Measurements from ENCODE around the gene IRX6.
A peak's percentile ranks its signal among the peaks of the same experiment; 100 is the strongest.

Gene IRX6

DNA sequence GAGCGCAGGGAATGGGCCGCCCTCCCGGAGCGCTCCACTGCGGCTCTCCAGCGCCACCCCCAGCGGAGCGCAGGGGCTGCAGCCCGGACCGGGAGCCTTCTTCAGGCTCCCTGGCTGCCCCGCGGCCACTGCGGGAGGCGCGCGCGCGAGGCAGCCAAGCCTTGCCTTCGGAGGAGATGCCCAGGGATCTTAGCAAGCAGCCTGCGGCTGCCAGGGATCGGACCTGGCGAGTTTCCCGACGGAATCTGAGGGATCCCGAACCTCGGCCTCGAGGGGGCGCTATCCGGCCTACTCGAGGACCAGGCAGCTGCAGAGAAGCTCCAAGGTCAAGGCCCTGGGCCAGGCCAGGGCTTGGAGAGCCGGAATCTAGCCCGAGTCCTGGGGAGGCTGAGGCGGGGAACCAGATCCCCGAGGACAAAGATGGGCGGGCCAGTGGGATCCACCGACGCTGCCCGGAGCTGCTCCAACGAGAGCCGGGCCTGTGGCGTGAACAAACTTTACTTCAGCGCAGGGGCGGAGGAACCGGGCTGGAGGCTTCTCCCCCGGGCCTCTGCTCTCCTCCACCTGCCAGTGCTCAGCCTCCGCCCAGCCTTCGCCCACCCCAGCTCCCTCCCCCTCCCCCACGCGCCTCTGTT, at the start of gene IRX6:
TSS of gene IRX6 (plus strand) at position 567 of the 635 bp plus-strand sequence. CDS start 889 bp downstream, outside the sequence.
- DNase-seq (ENCODE audit: extremely low spot score, insufficient read length, low read depth) = no peak
- FAIRE-seq = no peak

DNA sequence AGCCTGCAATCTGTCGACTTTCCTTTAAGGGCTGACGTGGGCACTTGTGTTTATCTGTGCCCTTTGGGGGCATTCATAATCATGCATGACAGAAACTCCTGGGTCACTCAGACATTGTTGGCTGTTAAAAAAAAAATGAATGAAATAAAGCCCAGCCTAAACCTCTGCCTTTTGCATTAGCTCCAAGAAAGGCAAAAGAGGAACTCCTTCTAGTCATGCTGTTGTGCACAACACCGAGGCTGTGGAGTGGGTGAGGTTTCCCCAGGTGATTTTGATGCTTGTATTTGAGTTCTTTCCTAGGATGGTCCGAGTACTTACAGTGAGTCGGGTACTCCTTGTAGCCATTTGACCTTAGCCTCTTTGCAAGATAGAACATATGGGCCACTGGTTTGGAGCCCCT, 49.6 kb upstream of the IRX6 start:
- FAIRE-seq (no peak), DNase-seq (ENCODE audit: extremely low spot score, insufficient read length, low read depth) (no peak)

GRCh38 chr16:55275167-55275566, 48.8 kb upstream of the IRX6 start:
- DNase-seq (ENCODE audit: extremely low spot score, insufficient read length, low read depth) (no peak), FAIRE-seq (no peak)

DNA sequence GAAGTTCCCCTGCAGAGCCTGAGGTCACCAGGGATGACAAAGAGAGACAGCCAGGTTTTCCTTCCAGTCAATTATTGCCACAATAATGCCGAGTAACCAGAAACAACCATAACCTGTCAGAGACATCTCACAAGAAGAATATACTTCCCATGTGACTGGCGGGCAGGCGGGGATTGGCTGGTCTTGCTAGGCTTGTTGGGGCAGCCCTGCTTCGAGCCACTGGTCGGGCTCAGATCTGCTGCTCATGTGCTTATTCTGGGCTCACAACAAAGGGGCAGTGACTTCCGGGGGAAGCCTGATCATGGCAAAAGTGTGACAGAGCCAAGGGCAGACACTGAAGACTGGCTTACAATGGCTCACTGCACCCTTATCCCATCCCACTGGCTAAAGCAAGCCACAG, 48.1 kb upstream of the IRX6 start:
- DNase-seq (ENCODE audit: extremely low spot score, insufficient read length, low read depth) (no peak), FAIRE-seq (no peak)

GRCh38 chr16:55277536-55277935, 46.5 kb upstream of the IRX6 start:
- DNase-seq (ENCODE audit: extremely low spot score, insufficient read length, low read depth) (no peak), FAIRE-seq (no peak)

DNA sequence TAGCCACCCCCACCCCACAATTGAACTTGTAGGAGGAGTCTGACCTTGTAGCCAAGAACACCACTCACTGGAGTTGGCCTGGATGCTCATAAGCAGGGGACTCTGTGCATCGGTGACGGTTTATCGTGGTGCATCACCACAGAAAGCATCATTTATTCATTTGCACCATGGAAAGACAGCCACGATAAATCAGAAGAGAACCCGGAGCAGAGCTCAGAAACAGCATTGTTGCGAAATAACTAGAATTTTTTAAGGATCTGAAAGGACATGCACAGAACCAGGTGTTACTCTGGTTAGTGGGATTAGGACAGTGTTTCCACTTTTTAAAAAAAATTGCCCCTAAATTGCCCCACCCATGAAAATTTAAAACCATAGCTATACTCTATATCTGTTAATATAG, 44.4 kb upstream of the IRX6 start:
- DNase-seq (ENCODE audit: extremely low spot score, insufficient read length, low read depth) = no peak
- FAIRE-seq = no peak

DNA sequence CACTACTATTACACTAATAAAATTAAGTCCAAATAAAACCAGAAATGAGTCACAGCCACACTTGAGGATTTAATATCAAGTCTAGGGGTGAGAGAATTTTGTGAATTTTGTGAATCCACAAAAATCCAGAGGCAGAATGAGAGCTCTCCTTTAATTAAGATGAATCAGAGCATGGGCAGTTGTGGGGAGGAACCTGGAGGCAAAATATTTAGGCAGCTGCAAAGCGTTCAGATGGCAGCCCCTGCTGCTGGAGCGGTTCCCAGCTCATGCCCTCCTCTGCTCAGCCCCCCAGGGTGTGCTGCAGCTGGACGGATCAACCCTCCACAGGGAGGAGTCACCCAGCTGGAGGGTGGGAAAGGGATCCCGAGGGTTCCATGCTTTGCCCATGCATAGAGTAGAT, 43.4 kb upstream of the IRX6 start:
- DNase-seq (ENCODE audit: extremely low spot score, insufficient read length, low read depth) (no peak), FAIRE-seq (no peak)

DNA sequence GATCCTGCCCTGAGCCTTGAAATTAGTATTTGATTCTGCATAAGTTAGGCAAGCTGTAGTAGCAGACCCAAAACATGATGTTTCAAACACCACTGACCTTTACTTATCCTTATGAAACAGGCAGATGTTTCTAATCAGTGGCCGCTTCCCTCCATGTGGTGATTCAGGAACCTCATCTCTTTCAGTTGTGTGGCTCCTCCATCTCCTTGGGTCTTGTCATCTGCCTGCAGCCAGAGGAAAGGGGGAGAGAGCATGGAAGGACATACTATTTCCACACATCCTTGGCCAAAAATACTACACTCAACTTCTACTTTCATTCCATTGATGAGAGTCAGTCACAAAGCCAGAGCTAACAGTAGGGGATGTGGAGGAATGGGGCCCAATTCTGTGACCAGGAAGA, 41.6 kb upstream of the IRX6 start:
- FAIRE-seq (no peak), DNase-seq (ENCODE audit: extremely low spot score, insufficient read length, low read depth) (no peak)

- no peak for DNase-seq (ENCODE audit: extremely low spot score, insufficient read length, low read depth)
- no peak for FAIRE-seq
Observed at GRCh38 chr16:55283812-55284717, 39.9 kb upstream of the IRX6 start.

- no peak for DNase-seq (ENCODE audit: extremely low spot score, insufficient read length, low read depth)
Observed at GRCh38 chr16:55284718-55285099, 39.3 kb upstream of the IRX6 start.

GRCh38 chr16:55285586-55285985, 38.4 kb upstream of the IRX6 start:
- FAIRE-seq = no peak
- DNase-seq (ENCODE audit: extremely low spot score, insufficient read length, low read depth) = no peak

More at GRCh38 chr16:55284718-55285099, 39.3 kb upstream of the IRX6 start:
- no peak for FAIRE-seq

DNA sequence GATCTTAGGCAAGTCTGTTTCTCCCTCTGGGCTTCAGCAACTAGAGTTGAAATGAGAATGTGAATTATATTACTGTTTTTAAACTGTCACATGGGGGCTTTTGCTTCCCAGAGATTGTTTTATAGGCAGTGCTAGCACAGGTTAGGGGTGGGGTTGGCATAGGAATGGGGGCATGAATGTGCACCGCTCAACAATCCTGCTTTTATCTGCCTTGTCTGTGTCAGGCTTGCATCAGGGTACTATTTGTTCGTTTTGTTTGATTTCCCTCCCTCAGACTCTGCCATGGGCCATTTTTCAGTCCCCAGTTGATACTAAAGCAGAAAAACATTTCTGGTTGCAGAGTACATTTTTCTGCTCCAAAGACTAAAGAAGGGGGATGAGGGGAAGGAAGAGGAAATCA, 34.6 kb upstream of the IRX6 start:
- FAIRE-seq = no peak

DNA sequence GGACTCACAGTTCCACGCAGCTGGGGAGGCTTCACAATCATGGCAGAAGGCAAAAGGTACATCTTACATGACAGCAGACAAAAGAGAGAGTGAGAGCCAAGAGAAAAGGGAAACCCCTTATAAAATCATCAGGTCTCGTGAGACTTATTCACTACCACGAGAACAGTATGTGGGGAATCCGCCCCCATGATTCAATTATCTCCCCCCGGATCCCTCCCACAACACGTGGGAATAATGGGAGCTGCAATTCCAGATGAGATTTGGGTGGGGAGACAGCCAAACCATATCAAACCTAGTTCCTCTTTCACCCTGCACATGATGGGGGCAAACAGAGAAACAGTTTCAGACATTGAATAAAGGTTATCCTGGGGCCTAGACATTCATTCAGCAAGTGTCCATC, 32.2 kb upstream of the IRX6 start:
- FAIRE-seq (no peak), DNase-seq (ENCODE audit: extremely low spot score, insufficient read length, low read depth) (no peak)

More for the DNA sequence above, 34.6 kb upstream of the IRX6 start:
- DNase-seq (ENCODE audit: extremely low spot score, insufficient read length, low read depth) = no peak

GRCh38 chr16:55292491-55292890, 31.5 kb upstream of the IRX6 start:
- DNase-seq (ENCODE audit: extremely low spot score, insufficient read length, low read depth) (no peak), FAIRE-seq (no peak)

DNA sequence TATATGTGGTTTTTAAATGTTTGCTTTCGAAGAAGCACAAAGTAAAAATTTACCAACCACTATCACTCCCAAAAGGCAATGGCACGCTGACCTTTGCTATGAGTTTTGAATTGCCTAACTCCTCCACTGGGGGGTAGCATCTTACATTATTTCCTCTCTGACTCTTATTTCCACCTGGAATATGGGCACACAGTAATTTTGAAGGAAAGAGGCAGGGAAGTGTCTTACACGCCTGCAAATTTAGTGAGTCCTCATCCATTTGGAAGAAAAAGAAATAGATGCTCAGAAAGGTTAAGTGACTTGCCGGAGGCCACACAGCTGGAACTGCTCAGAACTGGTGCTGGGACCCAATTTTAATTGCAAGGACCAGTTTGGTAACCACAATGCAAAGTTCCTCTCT, 29.9 kb upstream of the IRX6 start:
- DNase-seq (ENCODE audit: extremely low spot score, insufficient read length, low read depth) (no peak), FAIRE-seq (peak; percentile 47)

DNA sequence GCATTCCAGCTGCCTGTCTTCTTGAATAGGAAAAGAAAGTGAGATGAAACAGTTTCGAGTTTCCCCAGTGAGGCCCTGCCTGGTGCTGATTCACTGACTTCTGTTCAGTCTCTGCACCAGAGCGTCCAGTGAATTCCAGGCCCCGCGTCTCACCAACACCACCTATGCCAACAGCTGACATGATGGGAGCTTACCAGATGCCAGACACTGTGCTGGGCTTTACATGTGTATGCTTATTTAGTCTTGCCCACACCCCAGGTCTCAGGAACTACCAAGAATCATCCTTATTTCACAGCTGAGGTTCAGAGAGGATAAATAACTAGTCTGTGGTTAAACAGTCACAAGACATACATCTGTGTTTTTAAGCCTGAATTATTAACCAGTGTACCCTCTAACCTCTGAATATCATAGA, 29.1 kb upstream of the IRX6 start:
- peak; percentile 60 for FAIRE-seq
- DNase-seq (ENCODE audit: extremely low spot score, insufficient read length, low read depth) = no peak

DNA sequence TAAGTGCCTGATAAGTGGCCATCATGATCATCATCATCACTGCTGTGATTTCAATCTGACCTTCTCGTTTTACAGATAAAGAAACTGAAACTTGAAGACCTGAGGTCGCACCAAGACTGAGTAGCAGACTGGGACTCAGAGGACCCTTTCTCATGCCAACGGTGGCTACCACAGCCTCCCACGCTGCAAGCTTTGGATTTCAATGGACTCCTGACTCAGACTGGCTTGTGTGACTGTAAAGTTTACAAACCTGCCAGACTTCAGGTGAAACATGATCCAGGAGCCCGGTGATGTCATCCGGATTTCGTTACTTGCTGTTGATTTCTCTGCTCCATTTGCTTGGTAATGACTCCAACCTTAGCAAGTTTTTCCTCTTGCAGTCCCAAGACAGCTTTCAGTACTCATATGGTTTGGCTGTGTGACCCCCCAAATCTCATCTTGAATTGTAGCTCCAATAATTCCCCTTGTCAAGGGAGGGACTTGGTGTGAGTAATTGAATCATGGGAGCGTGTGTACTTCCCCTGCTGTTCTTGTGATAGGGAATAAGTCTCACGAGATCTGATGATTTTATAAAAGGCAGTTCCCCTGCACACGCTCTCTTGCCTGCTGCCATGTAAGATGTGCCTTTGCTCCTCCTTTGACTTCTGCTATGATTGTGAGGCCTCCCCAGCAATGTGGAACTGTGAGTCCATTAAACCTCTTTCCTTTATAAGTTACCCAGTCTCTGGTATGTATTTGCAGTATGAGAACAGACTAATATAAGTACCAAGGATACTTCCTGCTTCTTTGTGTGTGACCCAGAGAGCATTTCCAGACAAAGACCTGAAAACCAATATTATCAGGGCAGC, 26.7 kb upstream of the IRX6 start:
- DNase-seq (ENCODE audit: extremely low spot score, insufficient read length, low read depth) (no peak), FAIRE-seq (peak; percentile 62)

DNA sequence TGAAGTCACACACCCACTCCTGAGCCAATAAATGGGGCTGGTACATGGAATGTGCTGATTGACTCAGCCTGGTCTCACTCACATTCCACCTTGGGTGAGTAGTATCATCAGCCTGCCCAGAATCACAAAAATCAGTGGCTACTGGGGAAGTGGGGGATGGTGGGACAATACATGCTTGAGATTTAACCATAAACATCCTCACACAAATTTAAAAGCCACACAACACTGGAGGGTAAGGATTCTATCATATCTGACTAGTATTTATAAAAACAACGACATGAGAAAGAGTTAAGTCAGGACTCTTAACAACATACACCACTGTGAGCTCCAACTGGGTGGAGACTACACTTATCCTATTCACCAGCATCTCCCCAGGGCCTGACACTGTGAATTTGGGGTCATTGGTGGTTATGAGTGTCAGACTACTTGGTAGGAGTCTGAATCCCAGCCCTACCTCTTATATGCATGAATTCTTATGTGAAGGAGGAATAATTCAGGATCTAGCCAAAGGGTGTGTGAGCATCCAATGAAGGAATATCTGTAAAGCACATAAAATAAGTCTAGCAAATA, 26.0 kb upstream of the IRX6 start:
- no peak for DNase-seq (ENCODE audit: extremely low spot score, insufficient read length, low read depth)
- FAIRE-seq = no peak

GRCh38 chr16:55301385-55302008, 22.5 kb upstream of the IRX6 start:
- no peak for FAIRE-seq
- DNase-seq (ENCODE audit: extremely low spot score, insufficient read length, low read depth) = no peak

DNA sequence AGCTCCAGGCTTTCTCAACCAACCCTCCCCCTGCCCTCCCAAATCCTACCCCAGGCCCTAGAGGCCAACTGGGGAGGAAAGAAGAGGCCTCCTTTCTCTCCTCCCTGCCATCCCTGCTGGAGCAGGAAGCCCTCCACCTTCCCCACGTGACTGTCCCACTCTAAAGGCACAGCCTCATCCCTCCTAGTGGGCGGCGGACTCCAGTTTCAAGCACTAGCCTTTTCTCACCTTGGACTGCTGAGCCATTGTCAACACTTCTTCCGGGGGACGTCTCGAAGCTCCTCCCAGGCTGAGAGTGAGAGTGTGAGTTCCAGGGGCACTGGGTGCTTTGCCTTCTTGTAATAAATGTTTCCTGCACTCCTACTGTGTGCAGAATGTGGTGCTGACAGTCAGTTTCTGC, 21.4 kb upstream of the IRX6 start:
- FAIRE-seq (no peak), DNase-seq (ENCODE audit: extremely low spot score, insufficient read length, low read depth) (no peak)

Data from GM18507 (cell line).